ENCODE results near the gene DOK7. TPM values are rescaled to one million over a fixed set of nuclear protein-coding genes. Genes with fewer than 3 reads are reported as not detected.

Gene DOK7
- total and polyA plus RNA-seq, 2 donors (not counting 3 experiments of a cell fraction or from before 2014, with no cell fraction given), result not detected

DNA sequence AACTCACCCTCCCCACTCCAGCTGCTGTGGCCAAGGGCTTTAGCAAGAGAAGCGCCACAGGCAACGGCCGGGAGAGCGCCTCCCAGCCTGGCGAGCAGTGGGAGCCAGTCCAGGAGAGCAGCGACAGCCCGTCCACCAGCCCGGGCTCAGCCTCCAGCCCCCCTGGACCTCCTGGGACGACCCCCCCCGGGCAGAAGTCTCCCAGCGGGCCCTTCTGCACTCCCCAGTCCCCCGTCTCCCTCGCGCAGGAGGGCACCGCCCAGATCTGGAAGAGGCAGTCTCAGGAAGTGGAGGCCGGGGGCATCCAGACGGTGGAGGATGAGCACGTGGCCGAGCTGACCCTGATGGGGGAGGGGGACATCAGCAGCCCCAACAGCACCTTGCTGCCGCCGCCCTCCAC, 32.6 kb upstream of the DOK7 start:
- Histone ChIP-seq H2AFZ (ENCODE audit: low read depth, low read length) (no peak overlapping the region), H3K9me3 (replicated peaks; ENCODE audit: control insufficient read depth, insufficient read depth, low read length) (no peaks in the 10 kb centered on the region), H3K9ac (replicated peaks; ENCODE audit: extremely low read depth, insufficient read depth, low read length) (no peak overlapping the region), H3K4me3 (replicated peaks in 1 of 3; ENCODE audit: insufficient read depth in 1 of 3, low read depth in 1 of 3, low read length in 3 of 3) (no peak overlapping the region), H3K79me2 (ENCODE audit: control insufficient read depth, insufficient read depth, low read length) (no peaks in the 10 kb centered on the region), H3K4me1 (ENCODE audit: control insufficient read depth, extremely low read depth, insufficient read depth, low read length) (no peaks in the 10 kb centered on the region), H3K36me3 (ENCODE audit: control insufficient read depth in 2 of 2, extremely low read depth in 1 of 2, insufficient read depth in 2 of 2, low read length in 2 of 2) (peaks cover 2 to 19% of the 10 kb centered on the region in 2 experiments), H3K9me1 (replicated peaks; ENCODE audit: control insufficient read depth, extremely low read depth, insufficient read depth, low read length) (no peaks in the 10 kb centered on the region), H3K27me3 (ENCODE audit: control insufficient read depth in 2 of 2, insufficient read depth in 2 of 2, low read length in 2 of 2) (no peaks in the 10 kb centered on the region), H3K27ac (ENCODE audit: insufficient read depth, low read depth, low read length) (no peak overlapping the region), H3K4me2 (ENCODE audit: insufficient read depth, low read length) (no peak overlapping the region), H4K20me1 (replicated peaks; ENCODE audit: control insufficient read depth, extremely low read depth, insufficient read depth, low read length) (no peaks in the 10 kb centered on the region)
- no TSS peak for BruUV-seq (replicated peaks)
- intact Hi-C loops (cut with micrococcal nuclease) (no loop called here), dilution Hi-C loops (cut with MboI; ENCODE audit: extremely low pct_ligation_motif_present, low sequenced_read_pairs) (no loop called here)
- POLR2A ChIA-PET, result no interaction called here
- no peak for DNase-seq (ENCODE audit: low read depth, low spot score)
- FAIRE-seq, result no peak
- CTCF ChIA-PET, result interaction anchor here (2.4 kb wide), 1 partner anchor 85 kb away, joined by 22 read pairs; no protein-coding TSS in a partner anchor
- no peak for TF ChIP-seq FOS (IDR thresholded peaks at IDR 0.05; ENCODE audit: borderline replicate concordance, insufficient read depth, low read length)
- TF ChIP-seq, protein P1, sequence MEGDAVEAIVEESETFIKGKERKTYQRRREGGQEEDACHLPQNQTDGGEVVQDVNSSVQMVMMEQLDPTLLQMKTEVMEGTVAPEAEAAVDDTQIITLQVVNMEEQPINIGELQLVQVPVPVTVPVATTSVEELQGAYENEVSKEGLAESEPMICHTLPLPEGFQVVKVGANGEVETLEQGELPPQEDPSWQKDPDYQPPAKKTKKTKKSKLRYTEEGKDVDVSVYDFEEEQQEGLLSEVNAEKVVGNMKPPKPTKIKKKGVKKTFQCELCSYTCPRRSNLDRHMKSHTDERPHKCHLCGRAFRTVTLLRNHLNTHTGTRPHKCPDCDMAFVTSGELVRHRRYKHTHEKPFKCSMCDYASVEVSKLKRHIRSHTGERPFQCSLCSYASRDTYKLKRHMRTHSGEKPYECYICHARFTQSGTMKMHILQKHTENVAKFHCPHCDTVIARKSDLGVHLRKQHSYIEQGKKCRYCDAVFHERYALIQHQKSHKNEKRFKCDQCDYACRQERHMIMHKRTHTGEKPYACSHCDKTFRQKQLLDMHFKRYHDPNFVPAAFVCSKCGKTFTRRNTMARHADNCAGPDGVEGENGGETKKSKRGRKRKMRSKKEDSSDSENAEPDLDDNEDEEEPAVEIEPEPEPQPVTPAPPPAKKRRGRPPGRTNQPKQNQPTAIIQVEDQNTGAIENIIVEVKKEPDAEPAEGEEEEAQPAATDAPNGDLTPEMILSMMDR (IDR thresholded peaks at IDR 0.05; ENCODE audit: extremely low read depth in 1 of 2, insufficient read depth in 1 of 2, low read depth in 1 of 2, low read length in 2 of 2), result no peak
- no peak for TF ChIP-seq POLR2A (IDR thresholded peaks at IDR 0.05; ENCODE audit: low read depth, low read length)

DNA sequence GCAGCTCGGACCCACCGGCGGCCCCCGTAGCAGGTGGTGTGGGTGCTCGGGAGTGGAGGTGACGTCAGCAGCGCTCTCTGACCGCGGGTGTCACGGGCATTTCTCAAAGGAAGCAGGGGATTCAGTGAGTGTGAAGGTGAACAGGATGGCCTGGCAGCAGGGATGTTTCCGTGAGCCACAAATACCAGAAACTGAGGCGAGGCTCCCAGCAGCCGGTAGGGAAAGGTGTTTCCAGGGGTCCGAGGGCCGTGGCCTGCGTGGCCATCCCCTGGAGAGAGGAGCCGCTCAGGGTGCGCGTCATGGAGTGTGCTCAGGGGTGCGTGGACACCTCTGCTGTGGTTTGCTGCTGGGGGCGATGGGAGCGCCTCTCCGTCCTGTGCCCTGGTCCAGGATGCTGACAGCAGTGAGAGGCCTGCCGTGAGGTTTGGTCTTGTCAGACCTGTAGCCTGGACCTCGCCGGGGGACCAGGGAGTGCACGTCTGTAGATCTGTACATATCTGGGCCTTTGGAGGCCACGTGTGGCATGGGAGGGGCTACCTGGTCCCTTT, 31.6 kb upstream of the DOK7 start:
- Histone ChIP-seq H3K9ac (replicated peaks; ENCODE audit: extremely low read depth, insufficient read depth, low read length) (no peak overlapping the region), H3K27ac (ENCODE audit: insufficient read depth, low read depth, low read length) (no peak overlapping the region), H3K36me3 (ENCODE audit: control insufficient read depth in 2 of 2, extremely low read depth in 1 of 2, insufficient read depth in 2 of 2, low read length in 2 of 2) (peaks cover 2 to 19% of the 10 kb centered on the region in 2 experiments), H4K20me1 (replicated peaks; ENCODE audit: control insufficient read depth, extremely low read depth, insufficient read depth, low read length) (no peaks in the 10 kb centered on the region), H2AFZ (ENCODE audit: low read depth, low read length) (no peak overlapping the region), H3K9me3 (replicated peaks; ENCODE audit: control insufficient read depth, insufficient read depth, low read length) (no peaks in the 10 kb centered on the region), H3K4me2 (ENCODE audit: insufficient read depth, low read length) (no peak overlapping the region), H3K4me3 (replicated peaks in 1 of 3; ENCODE audit: insufficient read depth in 1 of 3, low read depth in 1 of 3, low read length in 3 of 3) (no peak overlapping the region), H3K79me2 (ENCODE audit: control insufficient read depth, insufficient read depth, low read length) (no peaks in the 10 kb centered on the region), H3K27me3 (ENCODE audit: control insufficient read depth in 2 of 2, insufficient read depth in 2 of 2, low read length in 2 of 2) (no peaks in the 10 kb centered on the region), H3K9me1 (replicated peaks; ENCODE audit: control insufficient read depth, extremely low read depth, insufficient read depth, low read length) (no peaks in the 10 kb centered on the region), H3K4me1 (ENCODE audit: control insufficient read depth, extremely low read depth, insufficient read depth, low read length) (no peaks in the 10 kb centered on the region)
- intact Hi-C loops (cut with micrococcal nuclease), result no loop called here
- ChIA-PET POLR2A (no interaction called here), CTCF (no interaction called here)
- no peak for DNase-seq (ENCODE audit: low read depth, low spot score)
- dilution Hi-C loops (cut with MboI; ENCODE audit: extremely low pct_ligation_motif_present, low sequenced_read_pairs), result no loop called here
- BruUV-seq (replicated peaks), result TSS peak; percentile 37
- FAIRE-seq, result no peak
- TF ChIP-seq, protein P1 (IDR thresholded peaks at IDR 0.05; ENCODE audit: extremely low read depth in 1 of 2, insufficient read depth in 1 of 2, low read depth in 1 of 2, low read length in 2 of 2), result no peak
- no peak for TF ChIP-seq JUN (IDR thresholded peaks at IDR 0.05; ENCODE audit: borderline replicate concordance, insufficient read depth, insufficient read length, low read depth)
- no peak for TF ChIP-seq EZH2 (IDR thresholded peaks at IDR 0.05; ENCODE audit: borderline replicate concordance, low read depth, low read length, severe bottlenecking)
- no peak for TF ChIP-seq POLR2A (IDR thresholded peaks at IDR 0.05; ENCODE audit: low read depth, low read length)
- TF ChIP-seq MYC (IDR thresholded peaks at IDR 0.05; ENCODE audit: low read depth, low read length), result no peak
- TF ChIP-seq, protein P2, sequence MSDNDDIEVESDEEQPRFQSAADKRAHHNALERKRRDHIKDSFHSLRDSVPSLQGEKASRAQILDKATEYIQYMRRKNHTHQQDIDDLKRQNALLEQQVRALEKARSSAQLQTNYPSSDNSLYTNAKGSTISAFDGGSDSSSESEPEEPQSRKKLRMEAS (IDR thresholded peaks at IDR 0.05; ENCODE audit: insufficient read depth, insufficient read length), result no peak
- TF ChIP-seq FOS (IDR thresholded peaks at IDR 0.05; ENCODE audit: borderline replicate concordance, insufficient read depth, low read length), result no peak
- TF ChIP-seq GATA2 (IDR thresholded peaks at IDR 0.05; ENCODE audit: insufficient read depth, insufficient read length, low read depth, low read length), result no peak
- TF ChIP-seq POLR2AphosphoS5 (IDR thresholded peaks at IDR 0.05; ENCODE audit: insufficient read depth, low read depth, low read length), result no peak

Measured in endothelial cell of umbilical vein (primary cell).